Thoracic aorta (tissue), 2 donors: Measurements from ENCODE around the gene TLE3. TPM values are rescaled to one million over a fixed set of nuclear protein-coding genes. Genes with fewer than 3 reads are reported as not detected.

Source experiments
- ATAC-seq: fragments of 150-250 bp; one replicate; pipeline ENCODE4 v1.8.0; 2017; ENCODE audit warnings: low read depth; ENCODE audit not compliant: insufficient number of reproducible peaks, low FRiP score
- DNase-seq: peaks from one replicate; pipeline ENCODE4 v3.0.0-alpha.2; 2020; ENCODE audit warnings: low spot score
- H3K27ac ChIP-seq, 2 donors: fragments of 200-600 bp; sonication (generic); 1 replicate in 1 of 2; 2 replicates in 1 of 2; pipeline ENCODE4 v1.5.1; 2016; ENCODE audit warnings: mild to moderate bottlenecking in 2 of 2, moderate library complexity in 2 of 2
- H3K27me3 ChIP-seq: fragments of 200-600 bp; sonication (generic); replicated peaks from 2 replicates; pipeline ENCODE4 v1.6.0; 2016; ENCODE audit warnings: mild to moderate bottlenecking; ENCODE audit not compliant: insufficient read depth
- H3K36me3 ChIP-seq: fragments of 200-600 bp; sonication (generic); one replicate; pipeline ENCODE4 v1.5.1; 2016
- H3K4me1 ChIP-seq, 2 donors: fragments of 200-600 bp; sonication (generic); 1 replicate in 1 of 2; 2 replicates in 1 of 2; pipeline versions ENCODE4 v1.5.1 to v1.6.0; 2016; ENCODE audit warnings: low read depth in 2 of 2, mild to moderate bottlenecking in 1 of 2; ENCODE audit not compliant: control insufficient read depth in 1 of 2
- H3K4me3 ChIP-seq: fragments of 200-600 bp; sonication (generic); 2 replicates; pipeline ENCODE4 v1.5.1; 2016; ENCODE audit warnings: mild to moderate bottlenecking
- H3K9me3 ChIP-seq: fragments of 200-600 bp; sonication (generic); 2 replicates; pipeline ENCODE4 v1.5.1; 2016
- total RNA-seq, 2 donors: library from RNA; depleted of rRNA; stranded (reverse); fragments of >200 nt; gene quantifications; one replicate each; pipeline versions ENCODE4 v1.1.0 to v1.2.3, GENCODE V29; 2016
- TF ChIP-seq, protein P1 (sequence below): fragments of 200-600 bp; sonication (generic); IDR thresholded peaks from one replicate; pipeline ENCODE4 v1.5.1; 2019; ENCODE audit warnings: antibody characterized with exemption

Gene TLE3
- total RNA-seq, 2 donors from 2014 or later: 78.3 to 124 TPM

DNA sequence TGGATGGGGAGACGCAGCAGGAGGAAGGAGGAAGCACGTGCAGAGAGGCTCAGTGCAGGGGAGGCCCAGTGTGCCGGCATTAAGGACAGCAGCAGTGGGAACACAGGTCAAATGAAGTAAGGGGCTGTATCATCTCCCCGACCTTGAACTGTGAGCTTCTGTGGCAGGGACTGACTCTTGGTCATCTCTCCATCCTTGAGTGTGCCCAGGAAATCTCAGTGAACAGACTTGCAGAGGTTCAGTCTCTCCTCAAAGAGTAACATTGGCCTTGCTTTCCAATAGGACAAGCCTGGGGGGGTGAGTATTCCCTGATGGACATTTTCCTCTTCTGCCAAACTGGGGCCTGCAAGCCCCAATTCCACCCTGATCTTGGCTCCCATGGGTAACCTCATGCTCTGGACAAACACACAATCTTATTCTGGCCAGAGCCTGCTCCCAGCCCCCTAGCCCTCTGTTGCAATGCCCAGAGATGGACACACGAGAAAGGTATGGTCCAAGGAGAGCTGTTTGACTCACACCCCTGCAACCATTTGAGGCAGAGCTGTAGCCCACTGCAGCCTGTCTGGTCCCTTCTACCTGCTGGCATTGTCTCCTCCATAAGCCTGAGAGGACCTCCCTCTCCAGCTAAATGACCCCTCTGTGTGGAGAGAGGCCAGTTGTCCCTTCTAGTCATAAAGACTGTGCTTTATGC is 50.9 kb downstream of the TLE3 start:
- ATAC-seq (no peak), DNase-seq (no peak)
- Histone ChIP-seq H3K27ac (no peak overlapping the region), H3K36me3 (peaks cover 25% of the 10 kb centered on the region), H3K4me3 (no peak overlapping the region), H3K4me1 (no peaks in the 10 kb centered on the region), H3K27me3 (no peaks in the 10 kb centered on the region), H3K9me3 (no peaks in the 10 kb centered on the region)
- TF ChIP-seq, protein P1, sequence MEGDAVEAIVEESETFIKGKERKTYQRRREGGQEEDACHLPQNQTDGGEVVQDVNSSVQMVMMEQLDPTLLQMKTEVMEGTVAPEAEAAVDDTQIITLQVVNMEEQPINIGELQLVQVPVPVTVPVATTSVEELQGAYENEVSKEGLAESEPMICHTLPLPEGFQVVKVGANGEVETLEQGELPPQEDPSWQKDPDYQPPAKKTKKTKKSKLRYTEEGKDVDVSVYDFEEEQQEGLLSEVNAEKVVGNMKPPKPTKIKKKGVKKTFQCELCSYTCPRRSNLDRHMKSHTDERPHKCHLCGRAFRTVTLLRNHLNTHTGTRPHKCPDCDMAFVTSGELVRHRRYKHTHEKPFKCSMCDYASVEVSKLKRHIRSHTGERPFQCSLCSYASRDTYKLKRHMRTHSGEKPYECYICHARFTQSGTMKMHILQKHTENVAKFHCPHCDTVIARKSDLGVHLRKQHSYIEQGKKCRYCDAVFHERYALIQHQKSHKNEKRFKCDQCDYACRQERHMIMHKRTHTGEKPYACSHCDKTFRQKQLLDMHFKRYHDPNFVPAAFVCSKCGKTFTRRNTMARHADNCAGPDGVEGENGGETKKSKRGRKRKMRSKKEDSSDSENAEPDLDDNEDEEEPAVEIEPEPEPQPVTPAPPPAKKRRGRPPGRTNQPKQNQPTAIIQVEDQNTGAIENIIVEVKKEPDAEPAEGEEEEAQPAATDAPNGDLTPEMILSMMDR: no peak

- TF ChIP-seq, protein P1: no peak
- no peaks in the 10 kb centered on the region for H3K4me1 ChIP-seq
- H3K27ac ChIP-seq: no peak overlapping the region
- no peak overlapping the region for H3K4me3 ChIP-seq
- H3K27me3 ChIP-seq: no peaks in the 10 kb centered on the region
- DNase-seq: no peak
- H3K9me3 ChIP-seq: no peaks in the 10 kb centered on the region
- H3K36me3 ChIP-seq: peaks cover 8% of the 10 kb centered on the region
- ATAC-seq: no peak
Observed at GRCh38 chr15:70045045-70045444, 52.7 kb downstream of the TLE3 start.

DNA sequence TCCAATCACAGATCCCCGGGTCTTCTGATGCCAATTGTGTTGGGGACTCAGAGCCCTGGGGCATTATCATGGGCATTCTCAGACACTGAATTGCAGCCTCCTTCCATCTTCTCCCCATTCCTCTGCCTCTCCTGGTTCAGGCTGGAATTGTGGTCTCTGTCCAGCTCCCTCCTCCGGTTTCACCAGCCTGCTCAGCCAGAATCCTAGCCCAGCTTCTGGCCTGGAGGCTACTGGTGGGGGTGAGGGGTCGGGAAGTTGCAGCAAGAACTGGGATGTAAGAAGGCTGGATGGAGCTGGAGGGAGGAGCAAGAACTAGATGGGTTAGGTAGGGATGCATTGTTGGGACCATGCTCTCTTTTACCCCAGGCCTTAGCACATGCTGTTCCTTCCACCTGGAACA is 53.5 kb downstream of the TLE3 start:
- TF ChIP-seq, protein P1: no peak

DNA sequence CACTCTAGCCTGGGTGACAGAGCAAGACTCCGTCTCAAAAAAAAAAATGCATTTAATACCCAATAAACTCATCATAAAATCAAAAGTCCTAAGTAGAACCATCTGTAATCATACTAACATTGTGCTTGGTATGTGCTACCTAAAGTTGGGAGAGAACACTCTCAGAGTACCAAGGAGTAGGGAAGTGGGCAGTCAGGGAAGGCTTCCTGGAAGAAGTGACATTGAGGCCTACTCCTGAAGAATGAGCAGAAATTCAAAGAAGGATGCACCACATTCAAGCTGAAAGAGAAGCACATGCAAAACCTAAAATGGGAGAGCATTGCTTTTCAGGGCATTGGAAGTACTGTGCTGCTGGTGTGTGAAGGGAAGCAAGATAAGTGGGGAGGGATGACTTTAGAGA is 54.1 kb downstream of the TLE3 start:
- Histone ChIP-seq H3K9me3 (no peaks in the 10 kb centered on the region), H3K36me3 (no peaks in the 10 kb centered on the region), H3K27me3 (no peaks in the 10 kb centered on the region), H3K27ac (no peak overlapping the region), H3K4me1 (no peaks in the 10 kb centered on the region), H3K4me3 (no peak overlapping the region)
- TF ChIP-seq, protein P1: no peak
- DNase-seq (no peak), ATAC-seq (no peak)

More for the DNA sequence above, 53.5 kb downstream of the TLE3 start:
- Histone ChIP-seq H3K9me3 (no peaks in the 10 kb centered on the region), H3K4me1 (no peaks in the 10 kb centered on the region), H3K27ac (no peak overlapping the region), H3K36me3 (no peaks in the 10 kb centered on the region), H3K4me3 (no peak overlapping the region), H3K27me3 (no peaks in the 10 kb centered on the region)
- no peak for ATAC-seq
- no peak for DNase-seq

GRCh38 chr15:70042553-70043214 is 55.0 kb downstream of the TLE3 start:
- TF ChIP-seq, protein P1: no peak
- Histone ChIP-seq H3K4me1 (no peaks in the 10 kb centered on the region), H3K36me3 (no peaks in the 10 kb centered on the region), H3K27me3 (no peaks in the 10 kb centered on the region), H3K27ac (no peak overlapping the region), H3K4me3 (no peak overlapping the region), H3K9me3 (no peaks in the 10 kb centered on the region)
- ATAC-seq (no peak), DNase-seq (no peak)
